H54 (cell line): ENCODE measurements around the gene LRRC74A.

Source experiments
- DNase-seq: peaks from one replicate; pipeline ENCODE4 v3.0.0; 2011; ENCODE audit warnings: low spot score, mixed read lengths; ENCODE audit not compliant: insufficient read length
- FAIRE-seq: peaks from 3 replicates; lab custom pipeline; 2011; peaks lifted over from hg19 to GRCh38; lab: Jason Lieb, UNC
- POLR2A ChIP-seq: IDR thresholded peaks from 2 replicates; pipeline ENCODE4 v1.6.1; 2011; ENCODE audit warnings: low read depth, mild to moderate bottlenecking, low read length

Gene LRRC74A

DNA sequence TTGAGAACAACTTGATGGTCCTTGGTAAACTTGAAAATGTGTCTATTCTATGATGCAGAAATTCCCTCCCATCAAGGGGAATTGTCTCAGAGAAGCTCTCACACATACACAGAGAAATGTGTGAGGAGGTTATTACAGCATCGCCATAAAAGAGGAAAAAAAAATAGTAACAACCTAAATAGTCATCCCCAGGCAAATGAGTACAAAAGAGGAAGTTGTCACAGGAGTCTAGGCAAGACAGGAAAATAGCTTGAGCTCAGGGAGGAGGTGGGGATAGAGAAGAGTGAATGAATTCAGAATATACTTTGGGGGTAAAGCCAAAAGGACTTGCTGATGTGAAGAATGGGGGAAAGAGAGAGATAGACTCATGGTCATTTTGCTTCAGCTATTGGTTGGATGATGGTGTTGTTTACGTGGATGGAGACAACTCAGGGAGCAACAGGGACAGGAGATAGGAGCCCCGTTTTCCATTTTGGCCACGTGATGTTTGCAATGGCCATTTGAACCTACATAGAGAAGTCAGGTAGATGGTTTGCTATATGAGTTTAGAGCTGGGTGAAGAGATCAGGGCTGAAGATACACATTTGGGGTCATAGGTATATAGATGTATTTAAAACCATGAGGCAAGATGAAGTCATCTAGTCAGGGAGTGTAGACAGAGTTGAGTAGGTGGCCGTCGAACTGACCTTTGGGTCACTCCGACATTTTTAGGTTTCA is 20.3 kb downstream of the LRRC74A start:
- DNase-seq: no peak
- FAIRE-seq: no peak
- no peak for TF ChIP-seq POLR2A

DNA sequence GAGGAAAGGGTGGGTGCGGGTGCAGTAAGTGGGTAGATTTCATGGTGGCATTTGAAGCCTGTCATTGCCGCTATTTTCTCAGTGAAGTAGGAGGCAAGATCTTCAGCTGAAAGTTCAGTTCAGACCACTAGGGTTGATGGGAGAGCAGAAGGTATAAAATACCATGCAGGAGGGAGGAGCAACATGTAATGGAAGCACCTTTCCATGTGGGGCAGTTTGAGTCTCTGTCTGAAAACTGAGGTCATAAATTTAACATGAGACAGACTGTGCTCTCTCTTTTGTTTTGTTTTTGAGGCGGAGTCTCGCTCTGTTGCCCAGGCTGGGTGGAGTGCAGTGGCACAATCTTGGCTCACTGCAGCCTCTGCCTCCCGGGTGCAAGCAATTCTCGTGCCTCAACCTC is 22.7 kb downstream of the LRRC74A start:
- FAIRE-seq: no peak

DNA sequence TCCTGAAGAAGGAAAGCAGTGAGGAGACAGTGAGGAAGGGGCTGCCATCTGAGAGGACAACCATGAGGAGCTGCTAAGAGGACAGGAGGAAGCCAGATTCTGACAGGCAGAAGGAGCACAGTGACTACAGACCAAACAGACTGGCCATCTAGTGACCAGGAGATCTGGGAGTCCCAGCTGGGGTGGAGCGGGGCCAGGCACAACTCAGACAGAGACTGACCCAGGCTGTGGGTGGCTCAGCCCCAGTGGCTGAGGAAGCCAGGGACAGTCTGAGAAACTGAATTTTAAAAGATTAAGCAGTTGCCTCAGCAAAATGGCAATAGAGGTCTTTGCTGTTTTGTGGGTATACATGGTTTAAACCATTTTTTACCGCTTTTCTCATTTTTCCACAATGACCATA is 28.9 kb downstream of the LRRC74A start:
- no peak for DNase-seq
- TF ChIP-seq POLR2A: no peak
- no peak for FAIRE-seq

More for the DNA sequence above, 22.7 kb downstream of the LRRC74A start:
- DNase-seq: no peak
- TF ChIP-seq POLR2A: no peak

DNA sequence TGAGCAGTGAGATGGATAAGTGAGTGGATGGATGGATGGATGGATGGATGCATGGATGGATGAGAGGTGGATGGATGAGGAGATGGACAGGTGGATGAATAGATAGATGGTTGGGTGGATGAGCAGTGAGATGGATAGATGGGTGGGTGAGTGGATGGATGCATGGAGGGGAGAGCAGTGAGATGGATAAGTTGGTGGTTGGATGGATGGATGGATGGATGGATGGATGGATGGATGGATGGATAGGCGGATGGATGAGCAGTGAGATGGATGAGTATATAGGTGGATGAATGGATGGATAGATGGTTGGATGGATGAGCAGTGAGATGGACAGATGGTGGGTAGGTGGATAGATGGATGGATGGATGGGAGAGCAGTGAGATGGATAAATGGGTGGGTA is 30.6 kb downstream of the LRRC74A start:
- TF ChIP-seq POLR2A: no peak
- no peak for DNase-seq
- FAIRE-seq: no peak

DNA sequence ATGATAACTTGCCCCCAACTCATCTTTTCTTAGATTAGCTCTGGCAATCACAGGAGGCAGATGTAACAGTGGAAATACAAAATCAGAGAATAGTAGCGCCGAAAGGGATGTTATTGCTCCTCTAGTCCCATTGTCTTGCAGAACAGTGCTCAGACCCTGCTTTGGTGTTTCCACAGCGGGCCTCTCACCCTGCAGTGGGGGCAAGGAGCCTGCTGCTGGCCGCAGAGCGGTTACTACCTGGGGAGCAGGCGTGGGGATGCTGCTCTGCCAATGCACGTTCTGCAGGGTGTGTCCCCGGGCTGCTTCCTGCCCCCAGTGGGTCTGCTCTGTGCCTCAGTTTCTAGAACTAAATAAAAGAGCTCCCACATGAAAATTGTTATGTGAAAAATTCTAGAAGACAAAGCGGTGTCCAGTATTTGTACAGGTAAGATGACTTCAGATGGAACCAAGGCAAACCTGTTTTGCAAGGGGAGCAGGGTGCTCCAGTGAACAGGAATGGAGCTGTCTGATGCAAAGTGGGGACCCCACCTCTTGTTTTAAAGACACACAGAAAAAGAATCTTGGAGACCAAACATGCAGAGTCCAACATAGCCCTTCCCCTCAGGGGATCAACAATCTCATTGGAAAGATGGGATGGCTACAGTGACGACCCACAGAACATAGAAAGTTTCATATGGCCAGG is 35.5 kb downstream of the LRRC74A start:
- DNase-seq (no peak), FAIRE-seq (no peak)

DNA sequence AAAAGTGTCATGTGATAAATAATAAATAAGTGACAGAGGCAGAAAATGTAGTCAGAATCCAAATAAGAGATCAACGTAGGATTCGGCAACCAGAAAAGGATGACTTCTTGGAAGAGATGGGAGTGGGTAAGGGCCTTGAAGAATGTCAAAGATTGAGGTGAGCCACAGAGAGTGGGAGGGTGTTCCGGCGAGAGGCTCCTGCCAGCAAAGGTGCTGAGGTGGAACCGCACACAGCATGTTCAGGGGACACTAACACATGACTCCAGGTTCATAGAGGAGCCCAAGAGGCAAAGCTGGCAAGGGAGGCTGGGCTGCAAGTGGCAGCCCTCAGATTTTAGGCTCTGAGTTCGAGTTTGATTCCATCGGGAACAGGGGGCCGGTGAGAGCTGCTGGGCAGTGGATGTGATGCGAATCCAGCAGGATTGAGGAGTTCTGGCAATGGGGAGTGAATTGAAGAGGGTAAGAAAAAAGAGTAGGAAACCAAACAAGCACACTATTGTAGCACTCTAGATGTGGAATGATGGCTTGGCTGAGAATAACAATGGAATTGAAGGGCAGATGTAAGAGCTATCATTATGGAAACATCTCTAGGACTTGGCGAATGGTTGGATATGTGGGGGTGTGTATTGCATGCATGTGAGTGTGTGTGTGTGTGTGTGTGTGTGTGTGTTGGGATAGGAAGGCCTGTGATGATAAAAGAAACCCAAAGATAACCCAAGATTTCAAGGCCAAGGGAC is 36.5 kb downstream of the LRRC74A start:
- no peak for DNase-seq
- FAIRE-seq: no peak
- no peak for TF ChIP-seq POLR2A

More for the DNA sequence above, 35.5 kb downstream of the LRRC74A start:
- no peak for TF ChIP-seq POLR2A

DNA sequence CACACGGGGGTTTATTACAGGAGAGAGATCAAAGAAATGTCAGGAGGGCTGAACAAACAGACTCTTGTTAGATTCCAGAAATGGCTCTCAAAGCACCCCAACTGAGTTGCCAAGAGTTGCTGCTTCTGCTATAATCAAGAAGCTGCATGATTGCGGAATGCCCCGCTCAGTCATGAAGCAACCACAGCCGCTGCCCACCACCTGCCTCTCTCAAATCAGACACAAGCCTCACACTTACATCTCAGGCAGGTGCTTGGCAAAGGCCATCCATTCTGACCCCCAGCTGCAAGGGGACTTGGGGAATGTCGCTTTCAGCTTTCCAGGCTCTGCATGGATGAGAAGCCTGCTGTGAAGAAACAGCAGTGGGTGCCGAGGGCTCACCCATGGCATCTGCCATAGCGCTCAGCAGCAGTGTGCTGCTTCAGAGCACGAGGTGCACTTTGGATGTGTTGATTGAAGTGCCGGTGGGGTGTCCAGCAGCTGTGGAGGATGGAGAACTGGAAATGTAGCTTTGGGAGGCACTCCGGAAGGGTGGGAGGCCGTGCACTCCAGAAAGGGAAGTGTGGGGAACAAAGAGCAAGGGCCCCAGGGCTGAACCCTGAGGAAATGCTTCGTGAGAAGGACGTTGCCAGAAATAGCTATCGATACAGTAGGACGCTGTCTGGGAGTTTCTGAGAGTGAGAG is 37.7 kb downstream of the LRRC74A start:
- FAIRE-seq (no peak), DNase-seq (no peak)
- TF ChIP-seq POLR2A: no peak

DNA sequence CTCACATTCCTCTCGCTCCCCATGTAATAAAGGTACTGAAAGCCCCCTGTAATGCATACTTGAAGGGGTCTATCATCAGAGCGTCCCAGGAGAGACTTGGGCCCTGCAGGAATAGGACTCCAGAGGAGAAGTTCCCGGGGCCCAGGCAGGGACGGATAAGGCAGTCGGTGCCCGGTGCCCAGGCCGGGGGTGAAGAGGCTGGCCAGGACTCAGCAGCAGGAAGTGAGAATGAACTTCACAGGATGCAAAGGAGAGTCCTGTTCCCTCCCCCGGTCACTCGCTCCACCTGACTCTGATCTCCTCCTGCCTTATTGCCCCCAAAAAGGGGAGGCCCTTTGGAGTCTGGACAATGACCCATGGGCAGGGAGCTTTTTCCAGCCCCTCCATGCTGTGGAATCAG is 40.2 kb downstream of the LRRC74A start:
- DNase-seq (no peak), FAIRE-seq (no peak)
- no peak for TF ChIP-seq POLR2A

DNA sequence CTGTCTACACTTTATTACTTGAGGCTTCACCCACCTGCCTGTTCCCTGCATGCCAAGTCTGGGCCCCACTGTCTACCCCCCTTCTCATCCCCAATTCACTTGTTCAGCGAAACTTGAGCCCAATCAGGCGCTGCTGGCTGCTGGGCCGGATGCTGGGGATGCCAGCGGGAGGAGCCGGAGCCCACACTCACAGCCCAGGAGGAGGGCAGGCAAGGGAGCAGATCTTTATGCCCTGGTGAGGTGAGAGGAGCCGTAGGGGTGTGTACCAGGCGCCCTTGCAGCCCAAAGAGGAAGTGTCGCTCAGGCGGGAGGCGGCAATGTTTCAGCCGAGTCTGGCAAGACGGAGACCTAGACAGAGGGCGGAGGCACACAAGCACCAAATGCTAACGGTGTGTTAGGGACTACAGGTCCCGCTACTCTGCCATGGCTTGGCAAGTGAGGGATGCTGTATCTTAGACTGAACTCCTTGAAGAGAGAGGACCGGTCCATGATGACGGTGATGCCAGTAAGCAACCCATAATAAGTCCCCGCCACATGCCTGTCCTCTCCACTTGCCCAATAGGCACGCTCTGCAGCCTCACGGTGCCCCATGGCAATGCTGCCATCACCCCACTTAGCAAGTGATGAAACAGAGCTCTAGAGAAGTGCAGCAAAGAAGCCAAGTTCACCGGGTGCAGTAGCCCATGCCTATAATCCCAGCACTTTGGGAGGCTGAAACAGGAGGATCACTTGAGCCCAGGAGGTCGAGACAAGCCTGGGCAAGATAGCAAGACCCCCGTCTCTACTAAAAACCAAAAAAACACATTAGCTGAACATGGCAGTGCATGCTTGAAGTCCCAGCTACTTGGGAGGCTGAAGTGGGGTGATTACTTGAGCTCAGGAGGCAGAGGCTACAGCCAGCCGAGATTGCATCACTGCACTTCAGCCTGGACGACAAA is 41.6 kb downstream of the LRRC74A start:
- TF ChIP-seq POLR2A: no peak
- FAIRE-seq (no peak), DNase-seq (no peak)

DNA sequence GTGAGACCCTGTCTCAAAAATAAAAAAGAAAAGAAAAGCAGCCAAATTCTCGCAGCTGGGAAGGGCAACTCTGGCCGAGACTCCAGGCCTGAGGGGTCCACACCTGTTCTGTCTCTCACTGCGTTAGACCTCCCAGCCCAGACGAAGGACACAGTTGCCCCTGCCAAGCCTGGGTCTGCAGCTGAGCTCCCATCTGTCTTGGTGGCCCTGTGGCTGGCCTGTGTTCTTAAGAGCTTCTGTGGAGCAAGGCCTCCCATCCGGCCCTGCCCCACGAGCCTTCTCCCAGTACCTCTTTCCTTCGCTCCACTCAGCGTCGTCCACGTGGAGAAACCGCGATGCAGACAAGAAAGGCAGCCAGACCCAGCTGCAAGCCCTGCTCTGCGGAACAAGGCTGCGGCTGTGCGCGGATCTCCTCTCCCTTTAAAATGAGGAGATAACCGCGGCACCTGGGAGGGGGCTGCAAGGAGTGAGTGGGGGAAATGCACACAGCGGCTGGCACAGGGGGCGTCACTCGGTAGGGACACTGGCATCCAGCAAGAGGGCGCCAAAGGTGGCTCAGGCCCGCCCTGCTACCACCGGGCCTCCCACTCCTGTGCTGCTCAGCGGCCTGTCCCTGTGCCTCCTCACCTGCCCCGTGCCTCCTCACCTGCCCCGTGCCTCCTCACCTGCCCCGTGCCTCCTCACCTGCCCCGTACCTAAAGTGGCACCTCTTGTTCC is 42.4 kb downstream of the LRRC74A start:
- DNase-seq: no peak
- FAIRE-seq: no peak

DNA sequence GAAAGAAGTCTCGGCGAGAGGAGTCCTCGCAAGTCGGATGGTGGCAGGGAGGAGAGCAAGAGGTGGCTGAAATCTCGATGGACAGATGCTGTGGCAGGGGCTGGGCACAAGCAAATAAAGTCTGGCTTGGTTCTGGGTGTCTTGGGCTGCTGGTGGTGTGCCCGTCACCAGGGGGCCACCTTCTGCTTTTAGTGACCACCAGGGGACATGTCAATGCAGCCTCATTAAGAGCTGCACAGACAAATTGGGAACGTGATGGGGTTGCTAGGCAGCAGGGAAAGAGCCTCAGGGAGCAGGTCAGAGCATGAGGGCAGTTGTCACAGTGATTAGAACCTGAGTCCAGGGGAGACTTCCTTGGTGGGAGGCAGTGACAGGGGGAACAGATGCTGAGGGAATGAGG is 44.0 kb downstream of the LRRC74A start:
- FAIRE-seq (no peak), DNase-seq (no peak)
- no peak for TF ChIP-seq POLR2A

More for the DNA sequence above, 42.4 kb downstream of the LRRC74A start:
- no peak for TF ChIP-seq POLR2A

DNA sequence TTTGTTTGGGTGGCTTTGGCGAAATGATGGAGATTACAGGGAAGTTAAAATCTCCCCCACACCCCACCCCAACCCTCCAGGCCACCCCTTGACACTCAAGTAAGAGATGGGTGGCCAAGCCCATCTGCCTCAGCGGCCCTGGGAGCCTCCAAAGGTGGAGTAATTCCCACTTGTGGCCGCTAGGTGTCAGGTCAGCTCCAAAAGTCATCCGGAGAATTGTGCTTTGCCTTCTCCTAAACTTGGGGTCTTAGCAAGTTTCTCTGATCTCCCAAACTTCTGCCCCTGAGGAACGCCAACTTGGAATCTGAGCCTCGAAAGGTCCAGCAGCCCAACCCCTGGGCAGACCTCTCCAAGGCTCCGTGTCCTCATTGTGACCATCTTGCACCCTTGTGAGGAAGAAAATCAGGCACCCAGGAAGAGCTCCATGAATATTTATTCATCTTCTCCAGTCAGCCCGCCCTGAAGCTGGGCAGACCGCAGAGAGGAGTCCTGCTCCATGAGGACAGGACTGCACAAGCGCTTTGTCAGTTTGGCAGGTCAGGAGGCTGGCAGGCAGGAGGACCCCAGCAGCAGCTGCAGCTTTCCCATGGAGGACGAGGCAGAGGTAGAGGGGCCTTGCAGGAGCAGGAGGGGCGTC is 46.7 kb downstream of the LRRC74A start:
- FAIRE-seq (no peak), DNase-seq (peak; percentile 45)
- TF ChIP-seq POLR2A: no peak
